ENCODE results near the gene DNAH17.

DNA sequence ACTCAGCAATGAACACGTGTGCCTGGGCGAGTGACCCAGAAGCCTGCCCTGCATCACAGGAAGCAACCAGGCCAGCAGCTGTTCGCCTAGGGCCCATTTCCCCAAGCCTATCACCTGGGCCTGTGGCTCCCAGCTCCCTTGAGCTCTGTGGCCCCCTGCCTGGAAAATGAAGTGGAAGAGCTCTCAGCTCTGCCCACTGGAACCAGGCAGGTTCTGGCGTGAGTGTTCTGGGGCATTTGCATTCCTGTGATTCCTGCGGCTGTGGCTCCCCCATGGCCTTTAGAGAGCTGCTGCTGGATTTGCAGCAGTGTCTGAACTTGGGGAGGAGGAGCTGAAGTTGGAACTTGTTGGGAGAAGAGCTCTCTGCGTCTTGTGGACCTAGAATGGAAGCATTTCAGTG is 175.9 kb downstream of the DNAH17 start:
- TF ChIP-seq, protein P1, sequence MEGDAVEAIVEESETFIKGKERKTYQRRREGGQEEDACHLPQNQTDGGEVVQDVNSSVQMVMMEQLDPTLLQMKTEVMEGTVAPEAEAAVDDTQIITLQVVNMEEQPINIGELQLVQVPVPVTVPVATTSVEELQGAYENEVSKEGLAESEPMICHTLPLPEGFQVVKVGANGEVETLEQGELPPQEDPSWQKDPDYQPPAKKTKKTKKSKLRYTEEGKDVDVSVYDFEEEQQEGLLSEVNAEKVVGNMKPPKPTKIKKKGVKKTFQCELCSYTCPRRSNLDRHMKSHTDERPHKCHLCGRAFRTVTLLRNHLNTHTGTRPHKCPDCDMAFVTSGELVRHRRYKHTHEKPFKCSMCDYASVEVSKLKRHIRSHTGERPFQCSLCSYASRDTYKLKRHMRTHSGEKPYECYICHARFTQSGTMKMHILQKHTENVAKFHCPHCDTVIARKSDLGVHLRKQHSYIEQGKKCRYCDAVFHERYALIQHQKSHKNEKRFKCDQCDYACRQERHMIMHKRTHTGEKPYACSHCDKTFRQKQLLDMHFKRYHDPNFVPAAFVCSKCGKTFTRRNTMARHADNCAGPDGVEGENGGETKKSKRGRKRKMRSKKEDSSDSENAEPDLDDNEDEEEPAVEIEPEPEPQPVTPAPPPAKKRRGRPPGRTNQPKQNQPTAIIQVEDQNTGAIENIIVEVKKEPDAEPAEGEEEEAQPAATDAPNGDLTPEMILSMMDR (IDR thresholded peaks at IDR 0.05): no peak
- TF ChIP-seq EZH2 (IDR thresholded peaks at IDR 0.05; ENCODE audit: borderline replicate concordance, insufficient read depth, low read depth, low read length, poor library complexity, severe bottlenecking): no peak
